ENCODE results near the gene B9D1. TPM values are rescaled to one million over a fixed set of nuclear protein-coding genes. Genes with fewer than 3 reads are reported as not detected.
A peak's percentile ranks its signal among the peaks of the same experiment; 100 is the strongest.

The B9D1 gene
- total and polyA plus RNA-seq, 7 donors = 6.6 to 22.4 (median 15.2) TPM

- H3K9me3 ChIP-seq = no peaks in the 10 kb centered on the region
- peak overlapping the region; percentile 95 to 97 (median 96) for H3K27ac ChIP-seq
- peaks cover 0 to 13% (median 7%) of the 10 kb centered on the region in 4 donors for H3K36me3 ChIP-seq
- no peaks in the 10 kb centered on the region for H3K27me3 ChIP-seq
- DNase-seq = peak; percentile 87
- peaks cover 0 to 99% (median 92%) of the 10 kb centered on the region in 4 donors for H3K4me1 ChIP-seq
- intact Hi-C loops (cut with DNase I) = no loop called here
- no peak for TF ChIP-seq EP300 (IDR thresholded peaks at IDR 0.05)
- peak overlapping the region in 1 of 4 donors; percentile 51 for H3K4me3 ChIP-seq
- WGBS, 2 donors = 73 to 86% methylated on average over 2 of the region's 2 CpGs
Measured at GRCh38 chr17:19387921-19388521, 25.5 kb upstream of the B9D1 start.

- Histone ChIP-seq H3K27me3 (no peaks in the 10 kb centered on the region), H3K4me3 (peak within 1 kb of the TSS; percentile 31 to 59 (median 50)), H3K27ac (peak within 1 kb of the TSS; percentile 95 to 97 (median 96)), H3K4me1 (peaks cover 0 to 99% (median 92%) of the 10 kb centered on the region in 4 donors), H3K9me3 (no peaks in the 10 kb centered on the region), H3K36me3 (peaks cover 7 to 20% (median 13%) of the 10 kb centered on the region in 4 donors)
- WGBS, 2 donors = 25 to 63% methylated on average over 22 of the region's 22 CpGs
- DNase-seq = peak; percentile 97
- intact Hi-C loops (cut with DNase I) = no loop called here
- TF ChIP-seq POLR2AphosphoS5 (IDR thresholded peaks at IDR 0.05) (peak; percentile 67 to 87 (median 79)), CTCF (IDR thresholded peaks at IDR 0.05) (no peak), EP300 (IDR thresholded peaks at IDR 0.05) (peak; percentile 77 to 98 (median 89))
Measured at GRCh38 chr17:19386974-19387920, 24.7 kb upstream of the B9D1 start, which contains the start of gene MFAP4. Gene MFAP4 (minus strand): TSS chr17:19387190. CDS start chr17:19387155, 35 bp downstream.

DNA sequence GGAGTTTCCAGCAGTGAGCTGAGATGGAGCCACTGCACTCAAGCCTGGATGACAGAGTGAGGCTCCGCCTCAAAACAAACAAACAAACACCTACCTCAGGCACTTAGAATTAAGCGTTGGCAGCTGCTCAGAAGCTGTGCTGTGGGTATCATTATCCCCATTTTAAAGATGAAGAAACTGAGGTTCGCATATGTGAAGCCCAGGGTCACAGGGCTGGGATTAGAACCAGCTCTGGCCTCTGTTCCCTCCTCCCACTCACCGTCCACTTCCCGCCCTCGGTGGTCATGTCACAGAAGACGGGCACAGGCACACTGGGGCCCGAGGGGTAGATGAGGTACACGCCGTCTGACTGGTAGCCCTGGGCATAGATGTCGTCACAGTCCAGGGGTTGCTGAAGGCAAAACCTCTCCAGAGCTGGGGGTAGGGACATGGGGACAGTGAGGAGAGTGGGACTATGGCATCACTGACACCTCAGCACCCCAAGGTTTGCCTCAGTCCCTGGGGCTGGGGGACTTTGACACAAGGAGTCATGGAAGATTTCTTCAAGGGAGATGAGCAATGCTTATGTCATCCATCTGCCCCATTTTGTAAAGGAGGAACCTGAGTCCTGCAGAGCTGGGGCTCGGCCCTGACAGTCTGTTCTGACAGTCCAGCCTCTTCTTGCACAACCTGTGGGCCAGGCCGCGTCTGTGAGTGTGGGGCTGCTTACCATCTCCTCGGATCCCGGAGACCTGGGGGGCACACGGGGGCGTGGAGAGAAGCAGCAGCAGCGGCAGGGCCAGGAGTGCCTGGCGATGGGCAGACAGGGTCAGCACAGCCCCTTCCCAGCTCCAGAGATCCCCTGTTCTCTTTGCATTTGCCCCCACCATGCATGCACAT is 23.8 kb upstream of the B9D1 start:
- peak; percentile 94 for DNase-seq
- Histone ChIP-seq H3K36me3 (peaks cover 17 to 30% (median 23%) of the 10 kb centered on the region in 4 donors), H3K27me3 (no peaks in the 10 kb centered on the region), H3K27ac (peak overlapping the region; percentile 95 to 97 (median 96)), H3K9me3 (no peaks in the 10 kb centered on the region), H3K4me1 (peaks cover 0 to 99% (median 88%) of the 10 kb centered on the region in 4 donors), H3K4me3 (peak overlapping the region; percentile 31 to 59 (median 50))
- TF ChIP-seq CTCF (IDR thresholded peaks at IDR 0.05) (no peak), EP300 (IDR thresholded peaks at IDR 0.05) (peak in 1 of 4 donors; percentile 19), POLR2A (IDR thresholded peaks at IDR 0.05) (peak in 1 of 2 donors; percentile 19), POLR2AphosphoS5 (IDR thresholded peaks at IDR 0.05) (peak in 2 of 4 donors; percentile 33 to 47)
- 58 to 75% methylated on average over 20 of the region's 20 CpGs for WGBS, 2 donors
- intact Hi-C loops (cut with DNase I) = no loop called here

DNA sequence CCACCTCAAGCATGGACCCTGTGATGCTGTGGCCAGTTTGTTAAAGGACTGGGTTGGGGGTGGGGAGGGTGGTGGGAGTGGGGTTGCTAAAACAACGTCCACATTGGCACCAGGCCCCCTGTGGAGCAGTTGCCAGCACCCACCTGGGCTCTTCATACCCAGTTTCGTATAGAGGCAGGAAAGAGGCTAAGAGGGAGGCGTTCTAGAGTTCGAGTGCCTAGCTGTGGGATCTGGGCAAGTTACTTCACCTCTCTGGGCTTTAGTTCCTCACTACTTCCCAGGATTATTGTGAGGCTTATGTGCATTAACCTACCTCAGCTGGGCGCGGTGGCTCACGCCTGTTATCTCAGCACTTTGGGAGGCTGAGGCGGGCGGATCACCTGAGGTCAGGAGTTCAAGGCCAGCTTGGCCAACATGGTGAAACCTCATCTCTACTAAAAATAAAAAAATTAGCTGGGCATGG is 23.0 kb upstream of the B9D1 start:
- peak; percentile 73 for DNase-seq
- Histone ChIP-seq H3K4me1 (peaks cover 0 to 96% (median 85%) of the 10 kb centered on the region in 4 donors), H3K9me3 (no peaks in the 10 kb centered on the region), H3K27ac (peak overlapping the region; percentile 95 to 97 (median 96)), H3K36me3 (peaks cover 24 to 37% (median 30%) of the 10 kb centered on the region in 4 donors), H3K27me3 (no peaks in the 10 kb centered on the region), H3K4me3 (peak overlapping the region in 3 of 4 donors; percentile 48 to 59 (median 51))
- TF ChIP-seq POLR2A (IDR thresholded peaks at IDR 0.05) = no peak
- TF ChIP-seq CTCF (IDR thresholded peaks at IDR 0.05) = no peak
- no peak for TF ChIP-seq POLR2AphosphoS5 (IDR thresholded peaks at IDR 0.05)
- no peak for TF ChIP-seq EP300 (IDR thresholded peaks at IDR 0.05)
- intact Hi-C loops (cut with DNase I) = no loop called here
- 68 to 76% methylated on average over 9 of the region's 9 CpGs for WGBS, 2 donors

Measured in sigmoid colon (tissue), 7 donors.